NOMO-1 treated with dmso at 0.1 percent for 144 hours (cell line): ENCODE measurements around the gene PDE7B.

ENCODE experiments used
- DNase-seq: peaks from one replicate; lab custom pipeline; 2025; ENCODE audit not compliant: unreplicated experiment; lab: John Stamatoyannopoulos, UW

The PDE7B gene

DNA sequence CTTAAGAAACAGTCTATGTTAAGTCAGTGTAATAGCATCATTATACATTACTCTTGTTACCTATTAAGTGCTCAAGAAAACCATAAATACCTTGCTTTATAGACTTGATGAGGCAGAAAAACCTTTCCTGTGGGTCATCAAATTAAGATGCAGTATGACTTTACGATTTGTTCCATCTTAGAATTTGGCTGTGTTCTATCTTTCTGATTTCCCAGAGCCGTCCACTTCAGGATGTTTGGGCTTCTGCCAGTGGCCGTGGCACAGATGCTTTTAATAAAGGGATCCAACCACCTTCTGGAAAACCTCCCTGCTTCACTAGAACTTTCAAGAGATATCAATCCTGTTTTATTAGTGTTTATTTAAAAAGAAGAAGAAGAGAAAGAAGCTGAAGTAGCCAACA lies 71.2 kb downstream of the PDE7B start:
- DNase-seq = no peak

DNA sequence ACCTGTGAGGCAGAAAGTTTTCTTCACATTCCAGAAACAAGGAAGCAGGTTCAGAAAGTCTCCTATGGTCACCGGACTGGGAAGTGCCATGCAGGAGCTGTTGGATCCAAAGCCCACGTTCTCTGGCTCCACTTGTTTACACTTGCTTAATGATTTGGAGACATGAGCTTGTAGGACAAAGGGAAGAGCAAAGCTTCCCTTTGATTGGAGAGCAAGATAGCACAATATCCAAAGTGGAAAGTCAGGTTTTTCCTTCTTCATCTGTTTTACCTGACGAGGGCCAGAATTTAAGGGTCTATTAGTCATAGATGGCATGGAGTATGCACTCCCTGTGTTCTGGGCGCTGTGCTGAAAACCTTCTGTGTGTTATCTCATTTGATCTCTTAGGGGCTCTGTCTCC lies 81.2 kb downstream of the PDE7B start:
- DNase-seq = no peak

DNA sequence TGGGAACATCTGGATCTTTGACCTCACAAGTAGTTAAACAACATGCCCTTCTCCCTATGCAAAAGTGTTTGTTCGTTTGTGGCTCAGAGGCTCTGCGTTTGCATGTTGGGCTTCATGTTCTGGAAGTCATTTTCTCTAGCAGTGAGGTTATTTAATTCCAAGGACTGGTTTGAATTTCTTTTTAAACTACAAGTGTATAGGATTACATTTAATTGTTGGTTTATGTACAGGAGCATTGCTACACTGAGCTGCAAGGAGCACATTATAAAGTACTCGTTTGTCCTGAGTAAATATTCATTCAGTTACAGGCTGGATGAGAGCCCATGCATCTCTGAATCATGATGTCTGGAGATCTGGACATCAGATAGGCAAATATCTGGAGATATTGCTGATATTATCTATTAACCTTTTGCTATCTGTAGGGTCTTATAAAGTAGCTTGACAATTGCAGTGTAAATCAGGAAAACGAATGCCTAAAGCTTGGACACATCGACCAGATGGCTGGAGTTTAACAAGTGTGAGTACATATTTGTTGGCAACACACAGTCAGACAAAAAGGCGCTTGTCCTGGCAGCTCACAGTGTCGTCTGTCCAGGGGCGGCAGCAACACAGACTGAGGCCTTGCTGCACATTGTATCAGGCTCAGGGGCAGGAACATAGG lies 84.6 kb downstream of the PDE7B start:
- DNase-seq = no peak

DNA sequence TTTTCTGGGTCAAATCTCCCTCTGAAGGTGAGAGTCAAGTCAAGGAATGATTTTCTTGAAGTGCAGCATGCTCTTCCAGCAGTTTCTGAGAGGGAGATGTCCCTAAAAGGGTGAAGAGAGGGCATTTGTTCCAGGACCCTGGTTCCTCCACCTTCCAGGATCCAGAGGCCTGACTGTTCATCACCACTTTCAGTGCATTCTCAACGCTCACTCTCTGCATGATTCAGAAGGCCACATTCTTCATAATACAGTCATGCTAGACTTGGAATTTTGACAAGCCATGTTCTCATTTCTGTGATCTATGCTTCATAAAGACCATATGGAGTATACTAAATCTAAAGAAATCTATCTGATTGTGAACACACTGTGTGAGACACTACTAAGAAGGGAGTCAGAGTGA lies 85.1 kb downstream of the PDE7B start:
- no peak for DNase-seq

DNA sequence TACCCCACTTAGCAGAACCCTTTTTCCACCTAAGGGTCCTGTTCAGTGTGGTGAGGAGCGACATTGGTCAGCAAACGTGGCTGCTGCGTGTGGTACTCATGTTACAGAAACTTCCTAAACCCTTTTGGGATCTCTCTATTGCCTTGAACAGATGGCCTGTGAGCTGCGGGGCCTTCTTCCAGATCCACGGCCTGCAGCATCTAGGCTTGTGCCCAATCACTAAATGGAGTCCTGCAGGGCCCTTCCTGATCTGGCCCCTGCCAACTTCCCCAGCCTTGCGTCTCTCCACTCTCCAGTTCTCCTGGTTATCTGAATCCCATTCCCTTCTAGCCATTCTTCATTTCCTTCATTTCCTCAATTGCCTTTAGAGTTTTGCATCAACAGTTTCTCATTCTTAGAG lies 85.6 kb downstream of the PDE7B start:
- DNase-seq = no peak

DNA sequence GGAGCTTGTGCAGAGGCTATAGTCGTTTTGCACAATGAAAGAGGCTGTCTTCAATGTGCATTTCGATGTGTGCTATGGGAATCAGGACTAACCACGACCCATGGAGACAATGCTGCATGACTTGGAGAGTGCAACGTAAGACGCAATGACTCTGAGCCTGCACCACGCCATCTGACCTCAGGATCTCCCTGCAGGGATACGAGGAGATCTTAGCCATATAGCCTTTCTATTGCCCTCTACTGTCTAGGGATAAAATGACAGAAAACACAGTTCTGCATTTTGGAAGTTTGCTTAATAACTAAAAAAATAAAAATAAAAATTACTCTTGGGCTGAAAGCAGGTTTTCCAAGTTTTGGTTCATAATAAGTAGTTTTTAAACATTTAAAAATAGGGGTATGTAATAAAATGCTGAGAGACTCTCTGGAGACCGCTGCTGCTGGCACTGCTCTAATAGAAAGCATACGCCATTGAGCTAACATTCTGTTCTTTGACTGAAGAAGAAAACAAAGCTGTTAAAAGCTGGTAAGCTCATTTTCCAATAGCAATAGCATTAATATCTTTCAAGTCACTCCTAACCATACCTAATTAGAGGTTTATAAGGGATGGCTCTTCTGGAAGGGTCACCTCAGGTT lies 87.2 kb downstream of the PDE7B start:
- no peak for DNase-seq

DNA sequence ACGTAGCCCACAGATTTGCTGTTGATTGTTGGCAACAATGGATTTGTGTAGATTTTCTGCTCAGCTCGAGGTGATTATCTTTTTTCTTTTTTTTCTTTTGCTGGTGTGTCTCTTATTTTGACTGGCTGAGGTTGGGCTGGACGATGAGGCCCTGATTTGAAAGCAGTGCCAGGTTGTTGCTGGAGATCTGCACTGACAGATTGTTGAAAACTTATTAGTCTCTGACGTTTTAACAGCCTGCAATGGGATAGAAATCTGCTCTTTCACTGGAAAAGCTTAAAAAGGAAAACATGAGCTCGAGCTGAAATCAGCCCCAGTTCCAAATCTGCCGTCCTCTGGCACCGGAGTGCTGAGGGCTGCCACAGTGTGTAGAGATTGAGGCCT lies 87.7 kb downstream of the PDE7B start:
- DNase-seq = no peak

DNA sequence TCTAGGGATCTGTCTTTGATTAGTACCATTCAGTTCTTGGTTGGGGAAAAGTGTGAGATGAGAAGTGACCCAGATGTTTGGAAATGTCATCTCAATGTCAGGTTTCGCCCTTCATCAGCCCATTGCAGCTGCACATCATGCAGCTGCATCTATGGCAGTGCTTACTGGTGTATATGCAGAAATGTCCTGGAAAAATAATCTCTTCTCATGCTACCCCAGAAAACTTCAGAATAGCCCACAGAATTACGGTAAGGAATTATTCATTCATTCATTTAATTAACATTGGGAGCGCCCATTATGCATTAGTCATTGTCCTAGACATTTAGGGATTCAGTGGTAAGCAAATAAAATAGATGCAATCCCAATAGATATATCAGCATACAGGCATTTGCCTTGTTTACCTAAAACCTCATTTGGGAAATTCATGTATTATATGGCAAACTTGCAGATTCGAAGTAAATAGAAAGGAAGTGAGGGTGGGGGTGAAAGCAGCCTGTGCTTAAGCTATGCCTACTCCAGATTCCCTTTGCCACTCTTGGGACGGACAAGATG lies 89.2 kb downstream of the PDE7B start:
- no peak for DNase-seq

DNA sequence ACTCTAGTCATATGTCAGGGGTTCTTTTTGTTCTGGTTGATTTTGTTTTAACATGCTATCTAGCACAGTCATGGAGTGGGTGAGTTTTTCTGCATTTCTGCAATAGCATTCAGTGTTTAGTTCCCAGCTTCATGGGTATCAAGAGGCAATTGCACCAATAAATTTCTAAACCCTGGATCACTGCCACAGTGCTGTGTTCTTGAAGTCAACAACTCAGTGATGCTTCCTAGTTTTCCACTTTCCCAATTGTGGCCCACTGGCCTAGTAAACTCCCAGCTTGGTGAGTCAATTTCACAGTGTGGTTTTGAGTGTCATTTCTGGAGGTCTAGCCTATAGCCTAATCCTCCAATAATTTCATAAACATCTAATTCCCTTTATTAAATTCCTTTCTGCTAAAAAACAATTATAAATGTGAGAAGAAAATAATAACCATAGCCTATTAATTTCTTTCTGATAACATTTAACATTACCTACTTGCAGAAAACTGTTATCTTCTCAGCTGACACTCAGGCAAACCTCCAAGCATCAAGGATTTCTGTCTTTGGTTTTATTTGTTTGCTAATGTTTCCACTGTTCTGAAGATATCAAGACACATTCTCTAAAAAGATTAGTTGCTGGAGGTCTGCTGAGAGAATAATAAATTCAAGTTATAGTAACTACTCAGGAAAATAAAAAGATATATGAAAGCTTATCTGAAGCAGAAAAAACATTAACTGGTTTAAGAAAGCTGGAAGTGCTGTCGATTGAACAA lies 89.9 kb downstream of the PDE7B start:
- no peak for DNase-seq

DNA sequence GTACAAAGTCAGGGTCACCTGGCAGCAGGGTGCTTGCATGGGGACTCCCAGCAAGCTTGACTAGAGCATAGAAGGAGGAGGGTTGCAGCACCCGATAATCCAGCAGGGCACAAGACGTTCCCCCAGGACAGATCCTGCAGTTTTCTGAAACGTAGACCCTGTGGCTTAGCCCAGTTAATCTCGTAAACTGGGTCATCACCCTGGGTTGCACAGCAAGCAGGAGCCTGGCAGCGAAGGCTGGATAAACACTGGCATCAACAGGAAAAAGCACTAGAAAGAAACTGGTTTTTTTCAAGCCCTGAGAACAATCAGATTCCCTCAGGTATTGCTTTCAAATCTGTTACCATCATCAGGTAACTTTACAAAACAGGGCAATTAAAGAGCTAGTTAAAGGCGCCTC lies 92.6 kb downstream of the PDE7B start:
- DNase-seq = no peak

DNA sequence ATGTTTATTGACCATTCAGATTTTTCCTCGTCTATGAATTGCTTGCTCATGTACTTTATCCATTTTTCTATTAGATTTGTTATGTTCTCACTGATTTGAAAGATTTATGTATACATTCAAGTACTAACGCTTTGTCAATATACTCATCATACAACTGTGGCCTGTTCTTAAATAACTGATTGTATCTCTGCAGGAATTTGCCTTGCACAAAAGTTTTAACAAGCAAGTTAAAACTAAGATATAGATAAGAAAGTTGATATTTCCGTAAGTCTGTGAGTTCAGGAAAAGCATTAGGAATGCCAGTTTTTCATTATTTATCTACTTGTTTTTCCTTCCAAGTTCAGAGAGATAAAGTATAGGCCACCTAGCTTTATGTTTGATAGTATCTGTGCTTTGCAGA lies 95.2 kb downstream of the PDE7B start:
- no peak for DNase-seq

DNA sequence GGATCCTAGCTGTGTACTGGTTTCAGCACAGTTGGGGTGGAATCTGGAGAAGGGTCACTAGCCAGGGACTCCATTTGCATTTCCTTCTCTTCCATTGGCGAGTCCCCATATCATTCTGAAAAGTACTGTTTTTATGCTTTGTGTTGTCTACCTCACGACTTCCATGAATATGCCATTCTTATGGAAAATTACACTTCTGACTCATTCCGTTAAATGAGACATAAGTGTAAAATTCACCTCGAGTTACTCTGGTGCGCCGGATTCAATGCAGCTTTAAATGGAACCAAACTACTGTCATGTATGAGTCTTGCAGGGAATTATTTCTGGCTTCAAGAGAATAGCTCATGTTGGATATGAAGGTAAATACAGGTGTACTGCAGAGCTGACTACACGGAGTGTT lies 99.2 kb downstream of the PDE7B start:
- no peak for DNase-seq

DNA sequence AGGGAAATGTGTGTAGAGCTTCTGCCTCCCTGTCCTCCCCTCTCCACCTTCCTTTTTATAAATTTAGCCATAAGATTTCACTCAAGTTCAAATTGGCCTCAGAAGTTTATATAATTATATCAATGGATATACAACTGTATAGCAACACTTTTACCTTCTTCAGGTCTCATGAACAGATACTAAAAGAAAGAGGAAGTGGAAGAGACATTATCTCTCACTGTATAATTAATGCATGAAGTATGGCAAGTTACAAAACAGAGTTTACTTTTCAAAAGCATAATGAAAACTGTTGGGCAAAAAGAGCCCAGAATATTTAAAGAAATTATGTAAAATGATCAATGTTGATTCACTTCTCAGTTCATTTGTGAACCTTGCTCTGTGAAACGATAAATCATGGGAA lies 99.7 kb downstream of the PDE7B start:
- no peak for DNase-seq

DNA sequence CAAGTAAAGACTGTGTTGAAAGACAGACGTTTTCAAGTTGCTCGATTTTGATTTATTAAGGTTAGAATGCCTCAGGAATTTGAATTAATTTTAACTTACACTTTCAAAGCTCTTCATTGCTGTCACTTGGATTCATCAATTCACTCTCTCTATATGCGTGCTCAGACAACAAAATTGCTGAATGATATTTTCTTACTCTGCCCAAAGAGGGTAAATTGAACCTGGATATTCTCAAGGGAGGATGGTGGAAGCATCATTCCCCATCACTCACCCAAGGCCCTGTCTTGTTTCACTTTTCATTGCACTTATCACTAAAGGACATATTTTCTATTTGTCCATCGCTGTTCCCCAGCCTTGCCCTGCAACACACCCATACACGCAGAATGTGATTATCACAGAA lies 102.3 kb downstream of the PDE7B start:
- no peak for DNase-seq

DNA sequence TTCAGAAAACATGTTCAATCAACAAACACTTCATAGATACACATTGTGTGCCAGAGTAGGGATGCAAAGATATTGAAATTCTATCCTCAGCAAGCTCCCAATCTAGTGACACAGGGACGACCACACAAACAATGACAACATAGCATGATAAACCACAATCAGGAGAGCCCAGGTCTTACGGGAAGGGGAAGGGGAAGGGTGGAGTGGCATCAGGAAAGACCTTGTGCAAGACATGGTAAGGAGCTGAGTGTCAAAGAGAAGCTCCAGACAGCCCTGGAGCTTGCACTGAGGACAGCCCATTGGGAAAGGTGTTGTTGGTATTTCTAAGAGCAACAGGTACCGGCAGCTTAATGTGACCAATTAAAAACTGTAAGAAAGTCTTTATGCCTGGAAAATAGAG lies 103.6 kb downstream of the PDE7B start:
- no peak for DNase-seq

DNA sequence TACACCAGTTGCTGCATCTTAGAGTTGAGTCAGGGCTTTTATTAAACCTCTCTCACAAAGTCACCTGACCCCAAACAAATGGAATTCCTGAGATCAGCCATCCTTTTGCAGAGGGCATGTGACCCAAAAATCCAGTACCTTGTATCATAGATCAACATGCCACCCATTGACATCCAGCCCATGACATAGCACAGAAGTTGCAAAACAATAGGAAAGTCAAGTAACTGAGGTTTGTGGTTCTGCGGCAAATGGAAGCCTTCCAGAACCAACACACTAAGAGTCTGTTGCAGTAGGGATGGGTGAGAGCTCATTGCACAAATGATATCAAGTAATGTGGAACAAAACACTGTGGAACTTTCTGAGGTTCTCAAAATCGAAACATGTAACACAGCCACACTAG lies 111.2 kb downstream of the PDE7B start:
- no peak for DNase-seq

DNA sequence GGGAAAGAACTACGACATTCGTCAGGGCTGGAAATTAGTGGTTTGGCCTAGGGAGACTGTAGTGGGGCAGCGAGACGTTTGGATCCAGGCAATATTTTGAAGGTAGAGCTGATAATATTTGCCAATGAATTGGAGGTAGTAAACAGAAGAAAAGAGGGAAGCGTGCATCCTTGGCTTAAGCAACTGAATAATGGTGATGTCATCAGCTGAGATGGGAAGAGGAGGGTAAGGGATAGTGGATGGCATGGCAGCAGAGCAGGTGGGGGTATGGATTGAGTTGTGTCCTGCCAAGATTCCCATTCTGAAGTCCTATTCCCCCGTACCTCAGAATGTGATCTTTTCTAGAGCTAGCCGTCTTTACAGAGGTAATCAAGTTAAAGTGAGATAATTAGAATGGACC lies 119.2 kb downstream of the PDE7B start:
- no peak for DNase-seq

DNA sequence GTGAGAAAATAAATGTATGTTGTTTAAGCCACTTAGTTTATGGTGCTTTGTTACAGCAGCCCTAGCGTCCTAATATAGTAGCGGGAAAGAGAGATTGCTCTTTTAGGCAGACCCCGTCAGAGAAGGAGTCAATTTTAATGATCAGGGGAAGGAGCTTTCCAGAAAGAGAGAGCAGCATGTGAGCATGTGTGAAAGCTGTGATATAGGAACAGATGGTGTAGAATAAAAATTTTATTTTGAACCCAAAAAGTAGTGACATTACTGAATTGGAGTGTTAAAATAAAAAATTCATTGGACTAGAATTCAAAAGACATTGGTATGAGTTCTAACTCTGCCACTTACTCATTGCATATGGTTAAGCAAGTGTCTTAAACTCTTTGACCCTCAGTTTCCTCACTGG lies 119.8 kb downstream of the PDE7B start:
- no peak for DNase-seq

DNA sequence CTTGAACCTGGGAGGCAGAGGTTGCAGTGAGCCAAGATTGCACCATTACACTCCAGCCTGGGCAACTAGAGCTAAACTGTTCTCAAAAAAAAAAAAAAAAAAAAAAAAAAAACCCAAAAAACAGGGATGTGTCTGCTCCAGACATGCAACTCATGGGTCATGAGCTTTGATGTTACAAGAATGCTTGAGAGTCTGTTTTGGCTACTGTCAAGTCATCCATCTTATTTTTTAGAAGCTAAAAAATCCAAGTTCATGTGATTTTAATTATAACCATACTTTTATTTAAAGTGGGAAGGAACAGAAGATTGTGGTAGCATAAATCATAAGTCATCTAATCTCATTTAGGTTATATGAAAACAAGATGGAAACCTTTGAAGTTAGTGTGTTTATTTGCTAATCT lies 120.6 kb downstream of the PDE7B start:
- no peak for DNase-seq

DNA sequence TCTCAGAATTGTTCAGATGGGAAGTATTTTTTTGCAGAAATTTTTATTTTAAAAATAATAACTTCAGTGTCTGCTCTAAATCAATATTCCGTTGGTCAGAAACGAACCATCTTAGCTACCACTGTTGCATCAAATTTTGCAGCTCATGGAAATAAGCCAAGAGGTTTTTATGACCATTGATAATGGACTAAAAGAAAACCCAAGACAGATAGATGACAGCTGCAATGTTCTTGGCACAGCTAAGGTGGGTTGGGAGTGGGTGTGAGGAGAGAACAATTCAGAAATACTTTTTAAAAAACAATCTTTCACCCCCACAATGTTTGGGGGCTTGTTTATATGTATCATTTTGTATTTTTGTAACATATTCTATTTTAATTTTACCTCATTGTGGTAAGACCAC lies 121.1 kb downstream of the PDE7B start:
- DNase-seq = no peak

DNA sequence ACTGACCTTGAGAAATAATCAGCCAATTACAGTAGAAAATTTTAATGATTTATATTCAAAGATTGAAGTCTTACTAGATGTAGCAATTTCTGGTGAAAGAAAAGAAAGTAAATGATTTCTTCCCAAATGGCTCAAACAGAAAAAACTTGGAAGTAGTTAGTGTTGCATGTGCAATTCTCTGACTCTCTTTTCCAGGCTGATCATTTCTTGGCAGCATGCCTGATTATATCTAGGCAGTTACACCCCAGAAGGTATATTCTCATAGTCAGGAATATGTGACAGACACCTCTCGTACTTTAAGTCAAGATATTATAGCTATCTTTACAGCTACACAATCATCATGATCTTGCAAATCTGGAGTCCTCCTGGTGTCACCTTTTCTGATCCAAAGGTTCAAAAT lies 122.9 kb downstream of the PDE7B start:
- no peak for DNase-seq

DNA sequence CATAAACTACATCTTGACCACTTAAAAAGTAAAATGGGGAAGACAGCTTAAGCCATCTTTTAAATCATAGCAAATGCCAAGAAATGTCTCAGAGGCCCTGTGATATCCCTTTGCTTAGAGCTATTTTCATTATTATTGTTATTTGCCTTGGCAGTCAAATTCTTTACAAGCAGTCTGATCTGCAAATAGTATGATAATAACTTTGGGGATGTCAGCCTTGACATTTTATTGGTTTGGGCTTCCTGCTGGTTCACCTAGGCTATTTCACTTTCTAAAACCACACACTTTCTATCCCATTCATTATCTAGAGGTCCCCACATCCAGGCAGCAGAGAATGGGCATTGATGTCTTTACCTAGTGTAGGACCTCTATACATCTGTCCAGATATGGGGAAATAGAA lies 125.1 kb downstream of the PDE7B start:
- no peak for DNase-seq
